HG02938 (cell line): Measurements from ENCODE around the gene KCNJ9.

ENCODE experiments used
- ATAC-seq: cut with Tn5 transposase; IDR thresholded peaks from one replicate; pipeline ENCODE4 v1.9.1; 2021; ENCODE audit warnings: mild to moderate bottlenecking, moderate library complexity; ENCODE audit not compliant: unreplicated experiment

The KCNJ9 gene

GRCh38 chr1:160086456-160086892 lies 5.1 kb downstream of the KCNJ9 start:
- ATAC-seq, result no peak

GRCh38 chr1:160087118-160087662 lies 5.9 kb downstream of the KCNJ9 start:
- no peak for ATAC-seq

GRCh38 chr1:160089883-160090282 lies 8.5 kb downstream of the KCNJ9 start:
- no peak for ATAC-seq

GRCh38 chr1:160090760-160091159 lies 9.4 kb downstream of the KCNJ9 start:
- no peak for ATAC-seq

- no peak for ATAC-seq
Measured at GRCh38 chr1:160091666-160092223, 10.4 kb downstream of the KCNJ9 start.

GRCh38 chr1:160092366-160093068 lies 11.2 kb downstream of the KCNJ9 start:
- no peak for ATAC-seq

- no peak for ATAC-seq
Measured at GRCh38 chr1:160093069-160093395, 11.7 kb downstream of the KCNJ9 start.

GRCh38 chr1:160093624-160094290 lies 12.4 kb downstream of the KCNJ9 start:
- ATAC-seq, result no peak

GRCh38 chr1:160094291-160094625 lies 12.9 kb downstream of the KCNJ9 start:
- ATAC-seq, result no peak

GRCh38 chr1:160094806-160095205 lies 13.5 kb downstream of the KCNJ9 start:
- ATAC-seq, result no peak

GRCh38 chr1:160095382-160096105 lies 14.2 kb downstream of the KCNJ9 start:
- ATAC-seq, result no peak

GRCh38 chr1:160096274-160097116 lies 15.2 kb downstream of the KCNJ9 start:
- ATAC-seq, result no peak

- ATAC-seq, result no peak
Measured at GRCh38 chr1:160097151-160097910, 16.0 kb downstream of the KCNJ9 start.

- peak; percentile 40 for ATAC-seq
Measured at GRCh38 chr1:160097911-160098851, 16.8 kb downstream of the KCNJ9 start, which contains the start of gene IGSF8. Gene IGSF8, minus strand, starts transcription at chr1:160098619. Its CDS starts 147 bp downstream, at chr1:160098472.

- peak; percentile 77 for ATAC-seq
Measured at GRCh38 chr1:160098852-160099561, 17.7 kb downstream of the KCNJ9 start.

GRCh38 chr1:160099716-160100375 lies 18.5 kb downstream of the KCNJ9 start:
- no peak for ATAC-seq

GRCh38 chr1:160101037-160101716 lies 19.8 kb downstream of the KCNJ9 start:
- no peak for ATAC-seq
